IPS-20b (cell line): ENCODE measurements around the gene TCF19.

Source experiments
- H3K27ac ChIP-seq: one replicate; pipeline ENCODE4 v1.5.1; 2013; ENCODE audit warnings: low read length
- H3K27me3 ChIP-seq: 2 replicates; pipeline ENCODE4 v1.6.1; 2013; ENCODE audit warnings: mild to moderate bottlenecking, low read length, inconsistent platforms; ENCODE audit not compliant: insufficient read depth
- H3K36me3 ChIP-seq: 2 replicates; pipeline ENCODE4 v1.6.1; 2013; ENCODE audit warnings: low read depth, mild to moderate bottlenecking, inconsistent platforms, low read length, moderate library complexity; ENCODE audit not compliant: insufficient read depth
- H3K4me1 ChIP-seq: 2 replicates; pipeline ENCODE4 v1.6.1; 2013; ENCODE audit warnings: mild to moderate bottlenecking, control low read depth, inconsistent platforms, low read length, moderate library complexity; ENCODE audit not compliant: insufficient read depth
- H3K4me3 ChIP-seq: 2 replicates; pipeline ENCODE4 v1.5.1; 2013; ENCODE audit warnings: mild to moderate bottlenecking, low read length, inconsistent platforms
- H3K9ac ChIP-seq: 2 replicates; pipeline ENCODE4 v1.6.1; 2013; ENCODE audit warnings: low read depth, mild to moderate bottlenecking, inconsistent platforms, low read length, moderate library complexity
- H3K9me3 ChIP-seq: 2 replicates; pipeline ENCODE4 v1.6.1; 2013; ENCODE audit warnings: mild to moderate bottlenecking, low read depth, low read length, inconsistent platforms; ENCODE audit not compliant: insufficient read depth

TCF19 gene

DNA sequence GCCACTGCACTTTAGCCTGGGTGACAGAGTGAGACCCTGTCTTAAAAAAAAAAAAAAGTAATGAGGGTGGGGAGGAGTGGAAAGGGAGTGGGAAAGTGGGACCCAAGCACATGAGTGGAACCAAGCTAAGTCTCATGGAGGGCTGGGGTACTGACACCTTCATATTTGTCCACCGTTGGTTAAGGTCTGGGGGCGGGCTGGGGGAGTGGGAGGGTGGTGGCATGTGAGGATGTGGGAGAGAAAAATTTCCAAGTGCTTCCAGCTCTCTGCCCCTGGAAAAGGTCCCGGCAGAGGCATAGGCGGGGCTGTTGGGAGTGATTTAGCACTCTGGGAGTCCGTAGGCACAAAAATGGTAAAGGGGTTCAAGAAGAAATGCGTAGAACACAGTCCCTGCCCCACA lies 25.6 kb upstream of the TCF19 start:
- H3K9ac ChIP-seq = no peak overlapping the region
- no peak overlapping the region for H3K27ac ChIP-seq

DNA sequence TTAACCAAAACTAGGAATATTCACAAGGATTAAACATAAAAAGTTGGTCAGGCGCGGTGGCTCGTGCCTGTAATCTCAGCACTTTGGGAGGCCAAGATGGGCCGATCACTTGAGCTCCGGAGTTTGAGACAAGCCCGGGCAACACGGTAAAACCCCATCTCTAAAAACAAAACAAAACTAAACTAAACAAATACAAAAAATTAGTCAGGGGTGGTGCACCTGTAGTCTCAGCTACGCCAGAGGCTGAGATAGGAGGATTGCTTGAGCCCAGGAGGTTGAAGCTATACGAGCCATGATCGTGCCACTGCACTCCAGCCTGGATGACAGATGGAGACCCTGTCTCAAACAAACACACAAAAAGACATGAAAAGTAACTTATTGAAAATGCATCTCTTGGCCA lies 22.7 kb upstream of the TCF19 start:
- Histone ChIP-seq H3K27ac (no peak overlapping the region), H3K9ac (no peak overlapping the region), H3K4me3 (no peak overlapping the region), H3K36me3 (no peaks in the 10 kb centered on the region), H3K4me1 (peaks cover 17% of the 10 kb centered on the region; the same call in 1 of the 2 replicates), H3K9me3 (no peaks in the 10 kb centered on the region), H3K27me3 (no peaks in the 10 kb centered on the region)

More for the DNA sequence above, 25.6 kb upstream of the TCF19 start:
- no peaks in the 10 kb centered on the region for H3K36me3 ChIP-seq
- no peaks in the 10 kb centered on the region for H3K9me3 ChIP-seq
- peaks cover 7% of the 10 kb centered on the region; the same call in 1 of the 2 replicates for H3K4me1 ChIP-seq
- H3K27me3 ChIP-seq = no peaks in the 10 kb centered on the region
- no peak overlapping the region for H3K4me3 ChIP-seq

DNA sequence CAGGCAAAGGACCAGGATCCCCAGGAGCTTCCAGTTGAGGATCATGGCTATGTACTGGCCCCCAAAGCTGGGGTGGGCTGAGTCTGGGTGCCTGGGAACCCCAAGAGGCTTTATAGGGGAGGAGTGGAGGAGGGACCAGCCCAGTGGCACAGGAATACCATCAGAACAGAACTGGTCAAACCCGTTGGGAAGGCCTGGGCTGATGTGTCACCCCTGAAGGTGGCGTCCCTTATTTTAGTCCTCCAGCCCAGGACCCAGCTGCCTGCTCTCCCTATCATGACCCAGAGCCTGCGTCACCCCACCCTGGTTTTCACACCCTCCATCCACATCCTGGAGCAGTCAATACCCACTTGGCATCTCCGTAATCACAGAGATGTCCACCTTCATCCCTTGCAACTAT lies 19.4 kb upstream of the TCF19 start, which contains the start of gene PSORS1C2:
TSS of gene PSORS1C2 (minus strand) at position 85 of the 400 bp plus-strand sequence. CDS start at position 45, 40 bp downstream.
- no peaks in the 10 kb centered on the region for H3K9me3 ChIP-seq
- H3K27me3 ChIP-seq = no peaks in the 10 kb centered on the region
- peaks cover 27% of the 10 kb centered on the region; the same call in 1 of the 2 replicates for H3K4me1 ChIP-seq
- peaks cover 14% of the 10 kb centered on the region; the same call in 1 of the 2 replicates for H3K36me3 ChIP-seq
- no peak within 1 kb of the TSS for H3K9ac ChIP-seq
- H3K4me3 ChIP-seq = peak within 1 kb of the TSS; percentile 27; the same call in 1 of the 2 replicates
- peak within 1 kb of the TSS; percentile 32 for H3K27ac ChIP-seq

DNA sequence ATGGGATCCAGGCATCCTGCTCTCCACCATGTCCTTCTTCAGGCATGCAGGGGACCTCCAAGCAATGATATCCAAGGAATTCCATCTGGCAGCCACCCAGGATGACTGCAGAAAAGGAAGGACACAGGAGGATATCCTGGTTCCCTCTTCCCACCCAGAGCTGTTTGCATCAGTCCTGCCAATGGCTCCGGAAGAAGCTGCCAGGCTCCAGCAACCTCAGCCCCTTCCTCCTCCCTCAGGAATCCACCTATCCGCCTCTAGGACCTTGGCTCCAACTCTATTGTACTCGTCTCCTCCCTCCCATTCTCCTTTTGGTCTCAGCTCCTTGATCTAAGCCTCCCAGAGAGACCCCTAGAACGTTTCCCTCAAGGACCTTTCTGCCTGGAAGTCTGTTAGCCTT lies 18.8 kb upstream of the TCF19 start:
- Histone ChIP-seq H3K27ac (no peak overlapping the region), H3K4me1 (peaks cover 27% of the 10 kb centered on the region; the same call in 1 of the 2 replicates), H3K4me3 (peak overlapping the region; percentile 27; the same call in 1 of the 2 replicates)

DNA sequence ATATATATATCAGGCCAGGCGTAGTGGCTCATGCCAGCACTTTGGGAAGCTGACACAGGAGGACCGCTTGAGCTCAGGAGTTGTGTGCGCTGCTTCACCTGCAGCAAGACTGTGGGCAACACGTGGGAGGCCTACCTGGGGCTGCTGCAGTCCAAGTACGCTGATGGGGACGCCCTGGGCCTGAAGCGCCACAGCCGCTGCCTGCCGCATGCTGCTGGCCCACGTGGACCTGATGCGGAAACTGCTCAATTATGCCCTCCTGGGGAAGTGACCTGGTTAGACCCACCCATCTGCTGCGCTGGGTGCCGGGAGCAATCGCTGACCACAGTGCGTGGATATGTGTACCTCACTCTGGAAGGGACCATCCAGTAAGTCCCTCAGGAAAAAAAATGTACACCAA lies 17.7 kb upstream of the TCF19 start:
- Histone ChIP-seq H3K9ac (no peak overlapping the region), H3K4me3 (no peak overlapping the region), H3K4me1 (peaks cover 27% of the 10 kb centered on the region; the same call in 1 of the 2 replicates), H3K36me3 (peaks cover 30% of the 10 kb centered on the region), H3K27ac (no peak overlapping the region), H3K27me3 (no peaks in the 10 kb centered on the region), H3K9me3 (no peaks in the 10 kb centered on the region)

More for the DNA sequence above, 18.8 kb upstream of the TCF19 start:
- no peaks in the 10 kb centered on the region for H3K27me3 ChIP-seq
- no peak overlapping the region for H3K9ac ChIP-seq
- peaks cover 20% of the 10 kb centered on the region for H3K36me3 ChIP-seq
- no peaks in the 10 kb centered on the region for H3K9me3 ChIP-seq

DNA sequence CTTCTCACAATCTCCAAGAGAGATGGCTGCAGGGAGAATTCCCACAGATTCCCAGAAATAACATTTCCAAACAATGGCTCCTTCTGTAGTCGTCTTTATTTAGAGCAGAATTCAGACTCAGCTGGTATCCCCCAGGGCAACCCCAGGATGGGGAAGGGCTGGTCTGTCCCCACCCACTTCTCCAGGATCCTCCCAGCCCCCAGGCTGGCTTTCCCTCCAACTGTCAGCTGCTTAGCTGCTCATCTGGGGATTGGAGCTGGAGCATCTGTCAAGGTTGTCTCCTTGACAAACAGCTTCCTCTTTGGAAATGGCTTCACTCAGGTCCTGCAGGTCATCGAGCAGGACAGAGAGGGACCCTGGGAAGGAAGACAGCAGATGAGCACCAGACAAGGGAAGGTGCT lies 16.0 kb upstream of the TCF19 start:
- no peak overlapping the region for H3K9ac ChIP-seq
- H3K4me3 ChIP-seq = no peak overlapping the region
- no peak overlapping the region for H3K27ac ChIP-seq
- H3K36me3 ChIP-seq = peaks cover 42% of the 10 kb centered on the region
- H3K4me1 ChIP-seq = peaks cover 27% of the 10 kb centered on the region; the same call in 1 of the 2 replicates
- H3K9me3 ChIP-seq = no peaks in the 10 kb centered on the region
- H3K27me3 ChIP-seq = no peaks in the 10 kb centered on the region

DNA sequence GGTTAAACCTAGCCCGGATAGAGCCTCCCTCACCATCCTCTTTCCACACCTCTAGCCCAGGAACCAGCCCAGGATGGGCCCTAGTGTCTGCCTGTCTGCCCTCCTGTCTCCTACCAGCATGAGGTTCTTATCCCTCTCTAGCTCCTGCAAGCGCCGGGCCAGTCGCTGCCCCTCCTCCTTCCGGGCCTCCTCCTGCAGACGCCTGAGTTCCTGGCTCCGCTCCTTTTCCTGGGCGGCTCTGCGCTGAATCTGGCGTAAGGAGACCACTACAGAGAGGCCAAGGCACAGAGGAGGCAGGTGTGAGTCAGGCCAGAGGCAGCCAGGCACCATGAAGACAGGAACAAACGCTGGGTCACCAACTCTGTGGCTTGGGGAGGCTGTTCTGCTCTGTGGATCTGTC lies 15.2 kb upstream of the TCF19 start:
- H3K27ac ChIP-seq = no peak overlapping the region
- peaks cover 24% of the 10 kb centered on the region; the same call in 1 of the 2 replicates for H3K4me1 ChIP-seq
- H3K9me3 ChIP-seq = no peaks in the 10 kb centered on the region
- H3K27me3 ChIP-seq = no peaks in the 10 kb centered on the region
- H3K36me3 ChIP-seq = peaks cover 47% of the 10 kb centered on the region
- H3K4me3 ChIP-seq = peak overlapping the region; percentile 17; the same call in 1 of the 2 replicates
- H3K9ac ChIP-seq = peak overlapping the region; percentile 40; the same call in 1 of the 2 replicates

DNA sequence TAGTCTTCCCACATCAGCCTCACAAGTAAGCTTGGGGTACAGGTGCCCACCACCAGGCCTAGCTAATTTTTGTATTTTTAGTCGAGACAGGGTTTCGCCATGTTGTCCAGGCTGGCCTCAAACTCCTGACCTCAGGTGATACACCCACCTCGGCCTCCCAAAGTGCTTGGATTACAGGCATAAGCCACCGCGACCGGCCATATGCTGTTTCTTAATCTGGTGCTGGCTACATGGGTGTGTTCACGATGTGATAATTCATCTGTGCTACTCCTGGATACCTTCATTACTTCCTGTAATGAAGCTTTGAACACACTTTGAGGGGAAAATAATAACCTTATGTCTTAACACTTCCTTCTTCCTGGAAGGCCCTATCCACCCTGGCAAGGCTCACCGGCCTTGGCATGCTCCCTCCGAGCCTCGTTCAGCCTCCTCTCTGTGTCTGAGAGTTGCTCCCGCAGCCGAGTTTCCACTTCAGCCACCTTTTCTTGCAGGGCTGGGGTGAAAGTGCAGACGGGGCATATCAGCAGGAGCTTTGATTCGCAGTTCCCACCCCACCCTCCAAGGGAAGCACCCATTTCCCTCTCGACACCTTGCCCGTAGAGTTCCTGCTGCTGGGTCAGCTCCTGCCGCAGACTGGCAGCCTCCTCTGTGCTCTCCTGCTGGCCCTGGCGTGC lies 14.0 kb upstream of the TCF19 start:
- Histone ChIP-seq H3K4me1 (peaks cover 20% of the 10 kb centered on the region; the same call in 1 of the 2 replicates), H3K27ac (no peak overlapping the region), H3K9me3 (no peaks in the 10 kb centered on the region), H3K9ac (no peak overlapping the region), H3K27me3 (no peaks in the 10 kb centered on the region), H3K36me3 (peaks cover 48% of the 10 kb centered on the region), H3K4me3 (no peak overlapping the region)

DNA sequence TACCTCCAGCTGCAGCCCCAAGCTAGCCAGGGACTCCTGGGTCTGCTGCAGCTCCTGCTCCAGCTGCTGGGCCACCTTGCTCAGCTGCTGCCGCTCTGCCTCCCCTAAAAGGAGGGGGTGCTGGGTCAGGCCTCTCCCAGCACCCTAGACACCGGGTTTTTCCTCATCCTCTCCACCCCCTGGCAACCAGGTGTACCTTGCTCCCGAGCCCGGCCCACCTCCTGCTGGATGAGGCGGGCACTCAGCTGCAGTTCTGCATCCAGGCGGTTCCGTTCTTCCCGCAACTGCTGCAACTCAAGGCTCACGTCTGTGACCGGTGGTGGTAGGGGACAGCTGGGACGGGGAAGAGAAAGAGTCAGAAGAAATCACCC lies 13.4 kb upstream of the TCF19 start:
- Histone ChIP-seq H3K27me3 (no peaks in the 10 kb centered on the region), H3K9me3 (no peaks in the 10 kb centered on the region), H3K27ac (no peak overlapping the region), H3K4me3 (no peak overlapping the region), H3K36me3 (peaks cover 53% of the 10 kb centered on the region), H3K9ac (no peak overlapping the region), H3K4me1 (peaks cover 16% of the 10 kb centered on the region; the same call in 1 of the 2 replicates)

DNA sequence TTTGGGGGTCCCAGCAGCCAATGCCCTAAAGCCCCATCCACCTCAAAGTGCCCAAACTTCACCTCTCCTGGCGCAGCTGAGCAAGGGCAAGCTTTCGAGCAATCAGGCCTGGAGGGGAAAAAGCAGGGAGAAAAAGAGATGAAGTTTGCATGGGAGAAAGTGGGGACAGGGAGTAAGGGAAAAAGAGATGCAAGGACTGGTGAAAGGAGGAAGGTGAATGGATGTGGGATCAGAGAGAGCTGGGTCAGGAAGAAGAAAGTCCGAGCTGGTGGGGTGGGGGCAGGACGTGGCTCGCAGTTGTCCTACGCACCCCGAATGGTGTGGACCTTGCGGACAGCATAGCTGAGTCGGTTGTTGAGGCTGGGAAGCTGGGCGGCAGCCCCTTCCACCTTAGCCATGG lies 13.0 kb upstream of the TCF19 start:
- Histone ChIP-seq H3K4me3 (no peak overlapping the region), H3K9me3 (no peaks in the 10 kb centered on the region), H3K4me1 (peaks cover 14% of the 10 kb centered on the region; the same call in 1 of the 2 replicates), H3K9ac (no peak overlapping the region), H3K27ac (no peak overlapping the region), H3K27me3 (no peaks in the 10 kb centered on the region), H3K36me3 (peaks cover 58% of the 10 kb centered on the region)

DNA sequence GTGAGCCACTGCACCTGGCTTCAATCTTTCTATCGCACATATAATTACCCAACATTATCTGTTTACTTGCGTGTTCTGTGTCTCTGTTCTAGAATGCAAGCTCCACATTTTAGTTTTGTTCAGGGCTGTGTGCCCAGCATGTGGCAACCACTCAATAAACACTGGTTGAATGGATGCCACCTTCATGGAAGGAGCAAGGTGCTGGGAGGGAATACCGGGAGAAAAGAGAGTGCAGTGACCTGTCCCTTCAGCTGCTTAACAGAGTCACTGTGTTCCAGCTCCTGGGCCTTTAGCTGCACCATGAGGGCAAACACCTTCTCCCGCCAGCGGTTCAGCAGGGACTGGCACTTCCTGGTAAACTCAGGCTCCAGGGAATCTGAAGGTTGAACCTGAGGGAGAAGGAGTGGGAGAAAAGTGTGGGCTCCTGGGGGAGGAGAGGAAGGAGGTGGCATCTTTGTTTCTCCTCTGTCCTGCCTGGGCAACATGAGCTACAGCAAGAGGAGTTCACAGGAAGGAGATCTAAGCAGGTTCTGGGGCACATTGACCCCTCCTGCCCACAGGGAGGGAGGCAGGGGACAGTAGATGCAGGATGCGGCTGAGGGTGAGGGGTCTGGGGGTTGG lies 8.5 kb upstream of the TCF19 start:
- peaks cover 52% of the 10 kb centered on the region for H3K36me3 ChIP-seq
- H3K27me3 ChIP-seq = no peaks in the 10 kb centered on the region
- H3K27ac ChIP-seq = no peak overlapping the region
- no peak overlapping the region for H3K4me3 ChIP-seq
- no peak overlapping the region for H3K9ac ChIP-seq
- H3K4me1 ChIP-seq = no peaks in the 10 kb centered on the region
- no peaks in the 10 kb centered on the region for H3K9me3 ChIP-seq

DNA sequence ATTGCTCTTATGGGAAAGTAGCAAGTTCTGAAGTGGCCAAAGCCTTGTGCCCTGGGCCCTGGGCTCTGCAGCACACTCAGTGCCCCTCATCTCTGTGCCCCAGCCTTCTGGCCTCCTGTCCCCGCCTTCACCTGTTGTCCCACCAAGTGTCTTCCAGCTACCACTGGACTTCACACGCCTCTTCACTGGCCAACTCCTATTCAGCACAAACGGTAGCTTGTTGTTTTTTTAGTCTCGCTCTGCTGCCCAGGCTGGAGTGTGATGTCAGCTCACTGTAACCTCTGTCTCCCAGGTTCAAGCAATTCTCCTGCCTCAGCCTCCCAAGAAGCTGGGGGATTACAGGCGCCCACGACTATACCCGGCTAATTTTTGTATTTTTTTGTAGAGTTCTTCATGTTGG lies 5.6 kb upstream of the TCF19 start:
- H3K9ac ChIP-seq = no peak overlapping the region
- H3K4me3 ChIP-seq = no peak overlapping the region
- no peaks in the 10 kb centered on the region for H3K9me3 ChIP-seq
- H3K36me3 ChIP-seq = peaks cover 47% of the 10 kb centered on the region
- H3K27ac ChIP-seq = no peak overlapping the region
- H3K27me3 ChIP-seq = no peaks in the 10 kb centered on the region
- H3K4me1 ChIP-seq = peaks cover 7% of the 10 kb centered on the region; the same call in 1 of the 2 replicates
